Tibial nerve (tissue), 4 donors: ENCODE results near the gene RELCH. TPM values are rescaled to one million over a fixed set of nuclear protein-coding genes. Genes with fewer than 3 reads are reported as not detected.
"Not testable (repeated sequence)": the region's sequence is repeated elsewhere in the genome, so short reads cannot be mapped to it uniquely, and the experiment has no call there.

ENCODE experiments used
- DNase-seq, 2 donors: peaks; one replicate each; pipeline ENCODE4 v3.0.0-alpha.2; 2019; ENCODE audit warnings: low spot score in 2 of 2
- H3K27ac ChIP-seq, 4 donors: fragments of 200-600 bp; sonication (generic) in 3 of 4; one replicate each; pipeline ENCODE4 v1.5.1; 2017 to 2019; ENCODE audit warnings: mild to moderate bottlenecking in 1 of 4
- H3K27me3 ChIP-seq, 2 donors: fragments of 200-600 bp; sonication (generic) in 1 of 2; one replicate each; pipeline versions ENCODE4 v1.5.1 to v1.6.0; 2017 to 2019
- H3K36me3 ChIP-seq, 3 donors: fragments of 200-600 bp; sonication (generic); one replicate each; pipeline ENCODE4 v1.5.1; 2018 to 2019
- H3K4me1 ChIP-seq, 4 donors: fragments of 200-600 bp; sonication (generic) in 3 of 4; one replicate each; pipeline ENCODE4 v1.5.1; 2017 to 2019
- H3K4me3 ChIP-seq, 4 donors: fragments of 200-600 bp; sonication (generic) in 3 of 4; one replicate each; pipeline ENCODE4 v1.5.1; 2017 to 2019; ENCODE audit warnings: mild to moderate bottlenecking in 1 of 4, moderate library complexity in 1 of 4
- H3K9me3 ChIP-seq, 4 donors: fragments of 200-600 bp; sonication (generic) in 3 of 4; one replicate each; pipeline ENCODE4 v1.5.1; 2017 to 2019
- EP300 ChIP-seq, 2 donors: sonication (generic); formaldehyde crosslinking; IDR thresholded peaks; one replicate each; pipeline ENCODE4 v1.6.1; 2017; ENCODE audit warnings: antibody characterized with exemption in 2 of 2, mild to moderate bottlenecking in 1 of 2
- POLR2A ChIP-seq, 2 donors: fragments of 450-650 bp; IDR thresholded peaks; one replicate each; pipeline ENCODE4 v1.6.1; 2017; ENCODE audit warnings: antibody characterized with exemption in 2 of 2, mild to moderate bottlenecking in 2 of 2, moderate library complexity in 2 of 2
- WGBS, 2 donors: methylation state at CpG; one replicate each; pipeline ENCODE4 v1.1.5; 2018; 5-methylcytosine and 5-hydroxymethylcytosine counted together
- total RNA-seq, 4 donors: library from RNA; depleted of rRNA; stranded (reverse); fragments of >200 nt; gene quantifications; one replicate each; pipeline ENCODE4 v1.1.0, GENCODE V29; 2016
- TF ChIP-seq, protein P1 (sequence below), 5 experiments: fragments of 200-600 bp in 3 of 5; fragments of 450-650 bp in 2 of 5; sonication (generic) in 3 of 5; IDR thresholded peaks; one replicate each; pipeline ENCODE4 v1.5.1; 2016 to 2019; ENCODE audit warnings: antibody characterized with exemption in 5 of 5, mild to moderate bottlenecking in 3 of 5, moderate library complexity in 2 of 5

The RELCH gene
- total RNA-seq, 4 donors from 2014 or later, result 25.8 to 54.6 (median 34.0) TPM

DNA sequence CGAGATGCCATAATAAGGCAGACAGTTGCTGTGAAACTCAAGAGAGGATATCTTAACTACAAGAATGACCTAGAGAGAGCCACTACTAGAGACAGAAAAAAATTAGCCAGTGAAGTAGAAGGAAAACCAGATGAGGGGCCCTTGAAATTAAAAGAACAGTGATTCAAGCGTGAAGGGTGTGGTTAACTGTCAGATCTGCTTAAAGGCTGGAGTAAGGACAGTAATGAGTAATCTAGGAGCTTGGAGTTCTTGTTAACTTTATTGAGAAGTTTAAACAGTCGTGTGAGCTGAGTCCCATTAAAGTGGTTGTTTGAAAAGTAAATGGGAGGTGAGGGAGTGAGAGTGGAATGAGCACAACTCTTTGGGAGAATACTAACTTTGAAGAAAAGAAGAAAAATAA, 21.5 kb upstream of the RELCH start:
- TF ChIP-seq EP300 (IDR thresholded peaks at IDR 0.05), result no peak
- no peak for TF ChIP-seq POLR2A (IDR thresholded peaks at IDR 0.05)
- TF ChIP-seq, protein P1, sequence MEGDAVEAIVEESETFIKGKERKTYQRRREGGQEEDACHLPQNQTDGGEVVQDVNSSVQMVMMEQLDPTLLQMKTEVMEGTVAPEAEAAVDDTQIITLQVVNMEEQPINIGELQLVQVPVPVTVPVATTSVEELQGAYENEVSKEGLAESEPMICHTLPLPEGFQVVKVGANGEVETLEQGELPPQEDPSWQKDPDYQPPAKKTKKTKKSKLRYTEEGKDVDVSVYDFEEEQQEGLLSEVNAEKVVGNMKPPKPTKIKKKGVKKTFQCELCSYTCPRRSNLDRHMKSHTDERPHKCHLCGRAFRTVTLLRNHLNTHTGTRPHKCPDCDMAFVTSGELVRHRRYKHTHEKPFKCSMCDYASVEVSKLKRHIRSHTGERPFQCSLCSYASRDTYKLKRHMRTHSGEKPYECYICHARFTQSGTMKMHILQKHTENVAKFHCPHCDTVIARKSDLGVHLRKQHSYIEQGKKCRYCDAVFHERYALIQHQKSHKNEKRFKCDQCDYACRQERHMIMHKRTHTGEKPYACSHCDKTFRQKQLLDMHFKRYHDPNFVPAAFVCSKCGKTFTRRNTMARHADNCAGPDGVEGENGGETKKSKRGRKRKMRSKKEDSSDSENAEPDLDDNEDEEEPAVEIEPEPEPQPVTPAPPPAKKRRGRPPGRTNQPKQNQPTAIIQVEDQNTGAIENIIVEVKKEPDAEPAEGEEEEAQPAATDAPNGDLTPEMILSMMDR (IDR thresholded peaks at IDR 0.05), result no peak
- no peak overlapping the region for H3K4me3 ChIP-seq
- no peaks in the 10 kb centered on the region for H3K9me3 ChIP-seq
- no peak overlapping the region for H3K27ac ChIP-seq
- WGBS, 2 donors, result 85 to 89% methylated on average over 3 of the region's 3 CpGs
- peaks cover 0 to 4% (median 0%) of the 10 kb centered on the region in 4 donors for H3K4me1 ChIP-seq
- H3K27me3 ChIP-seq, result no peaks in the 10 kb centered on the region
- peaks cover 0 to 16% (median 0%) of the 10 kb centered on the region in 3 donors for H3K36me3 ChIP-seq
- DNase-seq, result no peak

DNA sequence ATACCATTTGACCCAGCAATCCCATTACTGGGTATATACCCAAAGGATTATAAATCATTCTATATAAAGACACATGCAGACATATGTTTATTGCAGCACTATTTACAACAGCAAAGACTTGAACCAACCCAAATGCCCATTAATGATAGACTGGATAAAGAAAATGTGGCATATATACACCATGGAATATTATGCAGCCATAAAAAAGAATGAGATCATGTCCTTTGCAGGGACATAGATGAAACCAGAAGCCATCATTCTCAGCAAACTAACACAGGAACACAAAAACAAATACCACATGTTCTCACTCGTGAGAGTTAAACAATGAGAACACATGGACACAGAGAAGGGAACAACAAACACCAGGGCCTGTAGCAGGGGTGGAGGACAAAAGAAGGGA, 20.5 kb upstream of the RELCH start:
- H3K9me3 ChIP-seq, H3K27me3 ChIP-seq, DNase-seq, H3K4me1 ChIP-seq, H3K4me3 ChIP-seq, H3K27ac ChIP-seq: not testable (repeated sequence)
- H3K36me3 ChIP-seq, result peaks cover 0 to 10% (median 0%) of the 10 kb centered on the region in 3 donors
- 88 to 97% methylated on average over 1 of the region's 1 CpG for WGBS, 2 donors

- no peak for TF ChIP-seq POLR2A (IDR thresholded peaks at IDR 0.05)
- TF ChIP-seq EP300 (IDR thresholded peaks at IDR 0.05), result no peak
- TF ChIP-seq, protein P1 (IDR thresholded peaks at IDR 0.05), result no peak
- no peaks in the 10 kb centered on the region for H3K4me1 ChIP-seq
- no peaks in the 10 kb centered on the region for H3K9me3 ChIP-seq
Measured at GRCh38 chr18:62170857-62171256, 16.2 kb upstream of the RELCH start.

DNA sequence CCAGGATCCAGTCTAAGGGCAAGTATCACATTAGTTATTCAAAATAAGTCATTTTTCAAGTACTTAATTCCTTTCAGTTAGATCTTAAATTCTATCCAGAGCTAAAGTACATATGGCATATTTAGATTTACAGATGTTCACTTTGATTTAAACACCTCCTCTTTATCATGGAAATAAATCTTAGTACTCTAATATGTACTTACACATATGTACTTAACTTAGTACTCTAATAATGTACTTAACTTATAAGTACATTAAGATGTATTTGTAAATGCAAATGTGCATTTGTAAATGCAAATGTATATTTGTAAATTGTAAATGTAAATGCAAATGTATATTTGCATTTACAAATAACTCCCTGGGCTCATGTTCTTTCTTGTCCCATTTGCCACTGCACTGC, 14.8 kb upstream of the RELCH start:
- no peaks in the 10 kb centered on the region for H3K9me3 ChIP-seq
- no peak for TF ChIP-seq EP300 (IDR thresholded peaks at IDR 0.05)
- TF ChIP-seq, protein P1 (IDR thresholded peaks at IDR 0.05), result no peak
- no peak for TF ChIP-seq POLR2A (IDR thresholded peaks at IDR 0.05)
- H3K36me3 ChIP-seq, result no peaks in the 10 kb centered on the region
- DNase-seq, result no peak
- H3K27me3 ChIP-seq, result no peaks in the 10 kb centered on the region
- H3K4me1 ChIP-seq, result no peaks in the 10 kb centered on the region
- no peak overlapping the region for H3K27ac ChIP-seq
- H3K4me3 ChIP-seq, result no peak overlapping the region

More at GRCh38 chr18:62170857-62171256, 16.2 kb upstream of the RELCH start:
- DNase-seq, result no peak
- Histone ChIP-seq H3K27ac (no peak overlapping the region), H3K27me3 (no peaks in the 10 kb centered on the region), H3K4me3 (no peak overlapping the region), H3K36me3 (peaks cover 0 to 9% (median 0%) of the 10 kb centered on the region in 3 donors)
- WGBS, 2 donors, result 90 to 91% methylated on average over 1 of the region's 1 CpG

GRCh38 chr18:62175521-62175920, 11.5 kb upstream of the RELCH start:
- H3K4me3 ChIP-seq, result no peak overlapping the region
- no peaks in the 10 kb centered on the region for H3K4me1 ChIP-seq
- H3K27me3 ChIP-seq, result no peaks in the 10 kb centered on the region
- 85 to 89% methylated on average over 3 of the region's 3 CpGs for WGBS, 2 donors
- peaks cover 0 to 7% (median 0%) of the 10 kb centered on the region in 3 donors for H3K36me3 ChIP-seq
- no peaks in the 10 kb centered on the region for H3K9me3 ChIP-seq
- TF ChIP-seq EP300 (IDR thresholded peaks at IDR 0.05) (no peak), POLR2A (IDR thresholded peaks at IDR 0.05) (no peak)
- TF ChIP-seq, protein P1 (IDR thresholded peaks at IDR 0.05), result no peak
- no peak for DNase-seq
- no peak overlapping the region for H3K27ac ChIP-seq

DNA sequence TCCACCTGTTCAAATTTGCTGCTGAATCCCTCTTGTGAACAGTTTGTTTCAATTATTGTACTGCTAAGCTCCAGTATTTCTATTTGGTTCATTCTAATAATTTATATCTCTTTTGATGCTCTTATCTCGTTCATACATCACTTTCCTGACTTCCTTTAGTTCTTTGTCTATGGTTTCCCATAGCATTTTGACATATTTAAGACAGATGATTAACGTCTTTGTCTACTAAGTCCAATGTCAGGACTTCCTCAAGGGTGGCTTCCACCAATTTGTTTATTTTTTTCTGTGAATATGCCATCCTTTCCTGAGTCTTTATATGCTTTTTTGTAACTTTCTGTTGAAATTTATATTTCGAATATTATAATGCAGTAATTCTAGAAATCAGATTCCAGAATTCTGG, 9.8 kb upstream of the RELCH start:
- no peak overlapping the region for H3K27ac ChIP-seq
- TF ChIP-seq POLR2A (IDR thresholded peaks at IDR 0.05) (no peak), EP300 (IDR thresholded peaks at IDR 0.05) (no peak)
- TF ChIP-seq, protein P1 (IDR thresholded peaks at IDR 0.05), result no peak
- H3K9me3 ChIP-seq, result no peaks in the 10 kb centered on the region
- 75 to 81% methylated on average over 3 of the region's 3 CpGs for WGBS, 2 donors
- DNase-seq, result no peak
- H3K36me3 ChIP-seq, result peaks cover 0 to 7% (median 0%) of the 10 kb centered on the region in 3 donors
- H3K27me3 ChIP-seq, result no peaks in the 10 kb centered on the region
- H3K4me1 ChIP-seq, result no peaks in the 10 kb centered on the region
- H3K4me3 ChIP-seq, result no peak overlapping the region
